OCI-LY7 (cell line): ENCODE data around the gene CGNL1. TPM values are rescaled to one million over a fixed set of nuclear protein-coding genes. Genes with fewer than 3 reads are reported as not detected.

Source experiments
- BruUV-seq: library from RNA; stranded (reverse); fragments of 400-500 nt; replicated peaks from 2 replicates; lab custom pipeline; 2021; lab: Mats Ljungman, UMichigan
- CTCF ChIA-PET: fragments of 300-600 bp; sonication (Branson Sonifier 250); formaldehyde crosslinking; loops from one replicate; lab custom pipeline; 2022; ENCODE audit warnings: antibody characterized with exemption; ENCODE audit not compliant: unreplicated experiment; lab: Charles Lee
- POLR2A ChIA-PET: fragments of 300-600 bp; sonication (Branson Sonifier 250); formaldehyde crosslinking; loops from one replicate; lab custom pipeline; 2022; ENCODE audit warnings: antibody characterized with exemption; lab: Charles Lee
- DNase-seq: peaks from one replicate; pipeline ENCODE4 v3.0.0-alpha.2; 2015; ENCODE audit warnings: low spot score
- H2AFZ ChIP-seq: fragments of 200-600 bp; sonication (generic), shearing (Covaris generic); 2 replicates; pipeline ENCODE4 v1.6.1; 2014; ENCODE audit warnings: mild to moderate bottlenecking, antibody characterized with exemption, low read length, moderate library complexity
- H3K27ac ChIP-seq: fragments of 200-600 bp; sonication (generic); 2 replicates; pipeline ENCODE4 v1.5.1; 2014; ENCODE audit warnings: mixed run types, low read depth, mild to moderate bottlenecking, moderate library complexity, low read length, inconsistent platforms; ENCODE audit not compliant: poor library complexity, severe bottlenecking
- H3K36me3 ChIP-seq: fragments of 200-600 bp; sonication (generic); 2 replicates; pipeline ENCODE4 v1.6.1; 2014; ENCODE audit warnings: mild to moderate bottlenecking, antibody characterized with exemption, low read length, moderate library complexity, mixed read lengths; ENCODE audit not compliant: insufficient read depth
- H3K4me1 ChIP-seq: fragments of 200-600 bp; sonication (generic); 2 replicates; pipeline ENCODE4 v1.5.1; 2014; ENCODE audit warnings: mild to moderate bottlenecking, low read length; ENCODE audit not compliant: insufficient read depth, poor library complexity, severe bottlenecking
- H3K4me2 ChIP-seq: fragments of 200-600 bp; sonication (generic); 2 replicates; pipeline ENCODE4 v1.6.1; 2014; ENCODE audit warnings: mild to moderate bottlenecking, low read length
- H3K4me3 ChIP-seq: fragments of 200-600 bp; sonication (generic); 2 replicates; pipeline ENCODE4 v1.5.1; 2014; ENCODE audit warnings: mild to moderate bottlenecking, low read depth, low read length; ENCODE audit not compliant: poor library complexity, severe bottlenecking
- H3K79me2 ChIP-seq: fragments of 200-600 bp; sonication (generic); 2 replicates; pipeline ENCODE4 v1.6.1; 2016; ENCODE audit warnings: low read depth, mild to moderate bottlenecking, low read length, moderate library complexity, mixed read lengths; ENCODE audit not compliant: insufficient read depth
- H3K9me2 ChIP-seq: fragments of 200-600 bp; sonication (generic); 2 replicates; pipeline ENCODE4 v1.6.1; 2016; ENCODE audit warnings: mild to moderate bottlenecking, low read length, mixed read lengths; ENCODE audit not compliant: insufficient read depth
- H3K9me3 ChIP-seq: fragments of 200-600 bp; sonication (generic); 2 replicates; pipeline ENCODE4 v1.6.1; 2014; ENCODE audit warnings: mild to moderate bottlenecking, mixed run types, low read length, mixed read lengths
- H4K20me1 ChIP-seq: fragments of 200-600 bp; sonication (generic); 2 replicates; pipeline ENCODE4 v1.6.1; 2014; ENCODE audit warnings: mild to moderate bottlenecking, antibody characterized with exemption, low read length, moderate library complexity, mixed read lengths; ENCODE audit not compliant: insufficient read depth
- EZH2phosphoT487 ChIP-seq: fragments of 200-600 bp; sonication (generic); IDR thresholded peaks from 2 replicates; pipeline ENCODE4 v1.6.1; 2018; ENCODE audit warnings: low read depth, borderline replicate concordance, mild to moderate bottlenecking, mixed run types, antibody characterized with exemption, low read length, moderate library complexity, mixed read lengths
- intact Hi-C: fragments of 100-400 bp; cut with micrococcal nuclease; formaldehyde crosslinking; loops from one replicate; pipeline ENCODE4 v1.10.0; 2022; ENCODE audit not compliant: unreplicated experiment
- total RNA-seq, 2 experiments: library from RNA; depleted of rRNA in 1 of 2; stranded (reverse); fragments of >200 nt in 1 of 2; shearing (Covaris generic) in 1 of 2; gene quantifications; 2 replicates each; pipeline ENCODE4 v1.2.3, GENCODE V29; 2014 to 2022
- TF ChIP-seq, protein P1 (sequence below): fragments of 200-600 bp; sonication (generic); conservative IDR thresholded peaks from 2 replicates; pipeline ENCODE4 v1.5.1; 2014; ENCODE audit warnings: mild to moderate bottlenecking, antibody characterized with exemption, low read length, moderate library complexity, mixed read lengths

Gene CGNL1
- total RNA-seq, 2 experiments from 2014 or later: 0.04 TPM; not detected in 1

DNA sequence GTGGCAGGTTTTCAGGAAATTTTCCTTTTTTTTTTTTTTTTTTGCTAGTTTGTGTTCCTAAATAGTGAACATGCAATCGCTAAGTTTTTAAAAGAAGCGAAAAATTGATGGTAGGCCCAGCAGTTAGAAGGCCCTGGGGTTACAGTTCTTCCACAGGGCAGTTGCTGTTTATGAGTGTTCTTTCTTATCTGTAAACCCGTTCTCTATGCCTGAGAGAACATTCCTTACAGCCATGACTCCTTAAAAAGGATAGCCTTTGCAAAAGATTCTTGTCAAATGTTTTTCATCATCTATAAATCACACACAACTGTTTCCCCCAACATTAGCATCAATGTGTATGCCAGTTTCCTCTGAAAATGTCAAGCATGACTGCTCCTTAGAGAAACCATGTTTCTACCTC lies 191.6 kb downstream of the CGNL1 start:
- ChIA-PET POLR2A (interaction anchor here (0.6 kb wide), 1 partner anchor 110 kb away, joined by 4 read pairs; no protein-coding TSS in a partner anchor), CTCF (no interaction called here)
- Histone ChIP-seq H3K9me3 (no peaks in the 10 kb centered on the region), H3K9me2 (no peaks in the 10 kb centered on the region), H3K27ac (no peak overlapping the region), H2AFZ (no peak overlapping the region), H3K4me2 (no peak overlapping the region), H3K4me3 (no peak overlapping the region), H3K36me3 (no peaks in the 10 kb centered on the region), H3K4me1 (peaks cover 5% of the 10 kb centered on the region), H3K79me2 (no peaks in the 10 kb centered on the region), H4K20me1 (no peaks in the 10 kb centered on the region)
- intact Hi-C loops: no loop called here
- TF ChIP-seq, protein P1, sequence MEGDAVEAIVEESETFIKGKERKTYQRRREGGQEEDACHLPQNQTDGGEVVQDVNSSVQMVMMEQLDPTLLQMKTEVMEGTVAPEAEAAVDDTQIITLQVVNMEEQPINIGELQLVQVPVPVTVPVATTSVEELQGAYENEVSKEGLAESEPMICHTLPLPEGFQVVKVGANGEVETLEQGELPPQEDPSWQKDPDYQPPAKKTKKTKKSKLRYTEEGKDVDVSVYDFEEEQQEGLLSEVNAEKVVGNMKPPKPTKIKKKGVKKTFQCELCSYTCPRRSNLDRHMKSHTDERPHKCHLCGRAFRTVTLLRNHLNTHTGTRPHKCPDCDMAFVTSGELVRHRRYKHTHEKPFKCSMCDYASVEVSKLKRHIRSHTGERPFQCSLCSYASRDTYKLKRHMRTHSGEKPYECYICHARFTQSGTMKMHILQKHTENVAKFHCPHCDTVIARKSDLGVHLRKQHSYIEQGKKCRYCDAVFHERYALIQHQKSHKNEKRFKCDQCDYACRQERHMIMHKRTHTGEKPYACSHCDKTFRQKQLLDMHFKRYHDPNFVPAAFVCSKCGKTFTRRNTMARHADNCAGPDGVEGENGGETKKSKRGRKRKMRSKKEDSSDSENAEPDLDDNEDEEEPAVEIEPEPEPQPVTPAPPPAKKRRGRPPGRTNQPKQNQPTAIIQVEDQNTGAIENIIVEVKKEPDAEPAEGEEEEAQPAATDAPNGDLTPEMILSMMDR: no peak
- no peak for TF ChIP-seq EZH2phosphoT487
- no TSS peak for BruUV-seq
- no peak for DNase-seq

DNA sequence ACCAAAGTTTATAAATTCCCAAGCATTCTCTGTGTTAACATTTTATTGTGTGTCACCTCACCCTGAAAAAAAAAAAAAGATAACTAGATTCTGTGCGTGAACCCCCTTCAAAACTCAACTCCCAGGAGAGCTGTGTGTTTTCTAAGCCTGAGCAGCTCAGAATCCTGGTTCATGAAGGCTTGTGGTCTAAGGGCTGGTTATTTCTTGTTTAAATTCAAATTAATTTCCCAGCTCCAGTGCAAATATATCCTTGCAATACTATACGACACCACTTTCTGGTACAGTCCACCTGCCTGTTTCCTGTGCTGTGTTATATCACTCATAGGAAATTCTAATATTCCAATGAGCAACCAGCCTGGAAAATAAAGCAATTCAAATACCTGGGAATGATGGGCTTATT lies 192.0 kb downstream of the CGNL1 start:
- Histone ChIP-seq H3K36me3 (no peaks in the 10 kb centered on the region), H3K4me3 (no peak overlapping the region), H3K79me2 (no peaks in the 10 kb centered on the region), H3K9me2 (no peaks in the 10 kb centered on the region), H4K20me1 (no peaks in the 10 kb centered on the region), H3K9me3 (no peaks in the 10 kb centered on the region), H3K4me2 (no peak overlapping the region), H2AFZ (no peak overlapping the region), H3K27ac (no peak overlapping the region), H3K4me1 (peaks cover 5% of the 10 kb centered on the region)
- BruUV-seq: no TSS peak
- TF ChIP-seq, protein P1: no peak
- TF ChIP-seq EZH2phosphoT487: no peak
- DNase-seq: no peak
- intact Hi-C loops: no loop called here
- CTCF ChIA-PET: no interaction called here
- POLR2A ChIA-PET: no interaction called here

DNA sequence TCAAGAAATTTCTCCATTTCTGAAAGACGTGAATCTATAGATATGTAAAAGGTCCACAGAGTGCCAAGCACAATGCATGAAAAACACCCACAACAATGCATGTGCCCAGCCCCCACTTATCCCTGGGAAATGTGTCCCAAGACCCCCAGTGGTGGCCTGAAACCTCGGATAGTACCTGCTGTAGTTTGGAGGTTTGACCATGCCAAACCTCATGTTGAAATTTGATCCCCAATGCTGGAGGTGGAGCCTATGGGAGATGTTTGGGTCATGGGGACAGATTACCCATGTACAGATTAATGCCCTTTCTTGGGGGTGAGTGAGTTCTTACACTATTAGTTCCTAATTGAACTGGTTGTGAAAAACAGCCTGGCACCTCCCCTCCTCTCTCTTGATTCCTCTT lies 194.0 kb downstream of the CGNL1 start:
- Histone ChIP-seq H3K27ac (no peak overlapping the region), H4K20me1 (no peaks in the 10 kb centered on the region), H3K9me2 (no peaks in the 10 kb centered on the region), H2AFZ (no peak overlapping the region), H3K9me3 (no peaks in the 10 kb centered on the region), H3K4me3 (no peak overlapping the region), H3K36me3 (no peaks in the 10 kb centered on the region), H3K79me2 (no peaks in the 10 kb centered on the region), H3K4me1 (peaks cover 2% of the 10 kb centered on the region), H3K4me2 (no peak overlapping the region)
- TF ChIP-seq EZH2phosphoT487: no peak
- TF ChIP-seq, protein P1: no peak
- intact Hi-C loops: no loop called here
- no peak for DNase-seq
- BruUV-seq: no TSS peak
- CTCF ChIA-PET: no interaction called here
- POLR2A ChIA-PET: no interaction called here
